HG03520 (cell line): ENCODE measurements around the gene CHD6.

ENCODE experiments used
- ATAC-seq: cut with Tn5 transposase; IDR thresholded peaks from one replicate; pipeline ENCODE4 v1.9.1; 2021; ENCODE audit warnings: mild to moderate bottlenecking, moderate library complexity; ENCODE audit not compliant: unreplicated experiment

The CHD6 gene

DNA sequence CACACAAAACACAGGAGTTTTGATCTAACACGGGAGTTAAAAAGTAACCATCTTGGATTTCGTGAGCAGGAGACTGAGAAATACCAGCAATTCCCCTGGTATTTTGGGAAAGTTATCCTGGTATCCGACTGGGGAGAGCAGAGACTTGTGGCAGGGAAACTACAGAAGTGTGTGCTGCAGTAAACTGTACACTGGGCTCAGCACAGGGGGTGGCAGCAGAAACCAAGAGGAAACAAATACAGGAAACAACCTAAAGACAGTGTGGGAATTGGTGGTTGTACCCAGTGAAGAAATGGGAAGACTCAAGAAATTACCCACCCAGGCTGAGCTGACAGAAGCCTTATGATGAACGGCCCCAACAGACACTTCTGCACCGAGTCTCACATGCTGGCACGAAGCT is 109.8 kb downstream of the CHD6 start:
- no peak for ATAC-seq

DNA sequence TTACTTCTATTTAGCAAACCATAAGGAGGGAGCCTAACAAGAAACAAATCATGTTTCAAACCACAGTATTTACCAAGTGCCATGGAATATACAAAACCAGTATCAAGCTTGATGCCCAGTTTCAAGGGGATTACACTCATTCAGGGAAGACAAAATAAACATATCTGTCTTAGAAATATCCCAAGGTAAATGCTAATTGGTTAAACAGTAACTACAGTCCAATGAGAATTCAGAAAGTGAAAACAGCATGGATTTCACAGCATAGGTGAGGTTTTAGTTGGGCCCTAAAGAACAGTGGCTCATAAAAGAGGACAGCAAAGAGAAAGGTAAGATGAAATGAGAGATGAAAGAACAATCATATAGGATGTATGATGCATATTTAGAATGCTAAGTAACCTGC is 110.3 kb downstream of the CHD6 start:
- no peak for ATAC-seq

DNA sequence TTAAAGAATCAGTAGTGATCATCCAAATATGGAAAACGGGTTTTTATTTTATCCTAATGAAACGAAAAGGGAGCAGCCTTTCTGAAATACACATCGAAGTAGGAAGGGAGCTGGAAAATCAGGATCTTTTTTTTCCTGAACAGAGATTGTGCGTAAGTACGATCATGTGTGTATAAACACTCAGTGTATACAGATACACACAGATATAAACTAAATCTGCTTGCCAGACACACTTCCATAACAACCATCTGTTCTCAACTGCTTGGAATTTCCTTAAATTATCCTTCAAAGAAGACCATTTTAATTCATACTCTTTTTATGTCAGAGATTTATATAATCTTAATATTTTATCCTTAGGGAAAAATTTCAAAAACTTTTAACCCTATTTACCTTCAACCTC is 110.7 kb downstream of the CHD6 start:
- ATAC-seq: no peak

DNA sequence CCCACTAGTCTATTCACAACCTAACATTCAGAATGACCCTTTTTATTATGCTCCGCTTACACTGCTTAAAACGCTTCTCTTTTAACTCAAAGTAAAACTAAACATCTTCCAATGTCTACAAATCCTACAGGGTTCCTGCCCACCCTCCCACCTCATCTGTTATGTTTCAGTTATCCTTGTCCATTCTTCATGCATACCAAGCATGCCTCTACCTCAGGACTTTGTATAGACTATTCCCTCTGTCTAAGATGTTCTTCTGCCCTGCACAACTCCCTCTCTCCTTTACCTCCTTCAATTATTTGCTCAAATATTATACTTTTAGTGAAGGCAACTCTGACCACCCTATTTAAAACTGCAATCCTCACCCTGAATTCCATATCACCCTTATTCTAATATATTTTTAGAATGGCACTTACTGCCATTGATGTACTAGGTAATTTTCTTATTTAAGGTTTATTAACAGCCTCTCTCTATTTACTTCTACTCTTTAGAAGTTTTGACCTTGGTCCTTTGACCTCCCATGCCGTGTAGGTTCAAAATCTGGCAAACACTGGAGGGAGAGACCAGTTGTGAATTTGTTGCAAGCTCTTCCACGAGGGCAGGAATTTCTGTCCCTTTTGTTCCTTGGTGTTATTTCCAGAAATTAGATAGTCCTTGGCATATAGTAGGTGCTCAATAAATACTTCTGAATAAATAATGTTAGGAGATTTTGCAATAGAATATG is 111.8 kb downstream of the CHD6 start:
- no peak for ATAC-seq

DNA sequence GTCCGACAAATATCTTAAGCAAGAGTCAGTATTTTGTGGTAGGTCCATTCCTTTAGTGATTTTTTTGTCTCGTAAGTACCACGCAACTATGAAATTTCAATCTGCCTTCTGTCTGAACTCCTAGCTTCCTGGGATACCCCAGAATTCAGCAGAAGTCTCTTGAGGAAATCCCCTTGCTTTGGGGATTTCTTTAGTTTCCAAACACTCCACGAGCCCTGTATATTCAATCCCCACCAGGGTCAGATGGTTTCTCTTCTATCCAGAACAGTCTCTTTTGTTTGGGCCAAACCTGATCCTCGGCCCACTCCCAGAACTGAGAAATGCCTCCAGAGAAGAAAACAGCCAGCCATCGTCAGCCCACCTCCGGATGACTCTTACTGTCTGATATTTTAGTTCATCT is 113.0 kb downstream of the CHD6 start:
- ATAC-seq: no peak

DNA sequence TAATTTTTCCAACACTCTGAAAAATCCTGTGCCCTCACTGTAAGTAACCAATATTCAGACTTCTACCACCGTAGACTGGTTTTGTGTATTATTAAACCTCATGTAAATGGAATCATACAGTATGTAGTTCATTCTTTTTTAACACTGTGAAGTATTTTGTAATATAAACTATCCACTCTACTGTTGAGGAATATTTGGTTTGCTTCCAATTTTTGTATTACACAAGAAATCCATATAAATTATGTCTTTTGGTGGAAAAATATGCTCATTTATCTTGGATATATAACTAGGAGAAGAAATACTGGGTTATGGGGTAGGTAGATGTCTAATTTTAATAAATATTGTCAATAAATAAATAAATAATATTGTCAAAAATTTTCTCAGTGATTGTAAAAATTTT is 116.8 kb downstream of the CHD6 start:
- ATAC-seq: no peak

DNA sequence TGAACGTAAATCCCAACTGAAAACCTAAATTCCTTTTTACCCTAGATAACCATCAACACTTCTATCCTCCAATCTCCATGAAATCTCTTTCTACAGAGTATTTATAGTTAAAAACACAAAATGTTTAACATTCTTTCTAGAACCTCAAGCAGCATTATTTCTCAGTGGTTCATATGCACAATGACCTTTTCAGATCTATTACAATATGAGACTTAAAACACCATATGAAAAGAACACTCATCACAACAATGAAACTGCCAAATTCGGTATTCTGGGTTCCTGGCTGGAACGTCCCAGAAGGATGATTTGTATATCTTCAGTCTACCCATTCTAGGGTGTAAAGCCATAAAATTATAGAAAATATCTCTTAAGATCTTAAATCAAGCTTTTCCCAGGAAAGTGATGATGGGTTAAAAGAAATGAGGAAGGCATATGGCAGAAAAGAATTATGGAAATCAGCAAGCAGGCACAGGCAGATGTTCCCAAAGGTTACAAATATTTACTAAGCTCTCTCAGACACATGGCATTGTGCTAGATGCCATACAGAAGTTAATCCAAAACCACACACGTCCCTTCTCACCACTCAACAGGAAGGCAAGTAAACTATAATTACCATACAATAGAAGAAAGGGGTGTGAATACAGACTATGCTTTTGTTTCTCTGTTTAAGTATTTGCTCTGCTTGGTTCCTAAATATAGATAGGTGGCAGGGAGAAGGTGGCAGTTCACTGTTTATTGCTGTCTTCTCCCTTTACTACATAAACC is 118.0 kb downstream of the CHD6 start:
- ATAC-seq: no peak

DNA sequence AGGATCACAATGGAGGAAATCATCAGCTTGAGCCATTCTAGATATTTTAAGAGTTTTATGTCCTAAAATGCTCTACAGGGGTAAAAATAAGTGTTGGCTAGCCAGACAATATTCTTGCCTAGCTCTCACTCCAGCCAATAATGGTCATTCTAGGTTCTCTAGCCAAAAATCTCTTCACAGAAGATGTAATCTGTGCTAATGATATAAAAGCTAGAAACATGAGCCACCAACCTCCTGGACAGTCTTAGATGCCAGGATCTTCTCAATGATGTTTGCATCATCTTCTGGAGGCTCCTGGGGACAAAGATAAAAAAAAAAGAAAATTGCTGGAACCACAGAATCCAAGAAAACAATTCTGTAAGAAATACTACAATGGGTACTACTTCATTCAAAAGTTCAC is 119.1 kb downstream of the CHD6 start:
- ATAC-seq: no peak

DNA sequence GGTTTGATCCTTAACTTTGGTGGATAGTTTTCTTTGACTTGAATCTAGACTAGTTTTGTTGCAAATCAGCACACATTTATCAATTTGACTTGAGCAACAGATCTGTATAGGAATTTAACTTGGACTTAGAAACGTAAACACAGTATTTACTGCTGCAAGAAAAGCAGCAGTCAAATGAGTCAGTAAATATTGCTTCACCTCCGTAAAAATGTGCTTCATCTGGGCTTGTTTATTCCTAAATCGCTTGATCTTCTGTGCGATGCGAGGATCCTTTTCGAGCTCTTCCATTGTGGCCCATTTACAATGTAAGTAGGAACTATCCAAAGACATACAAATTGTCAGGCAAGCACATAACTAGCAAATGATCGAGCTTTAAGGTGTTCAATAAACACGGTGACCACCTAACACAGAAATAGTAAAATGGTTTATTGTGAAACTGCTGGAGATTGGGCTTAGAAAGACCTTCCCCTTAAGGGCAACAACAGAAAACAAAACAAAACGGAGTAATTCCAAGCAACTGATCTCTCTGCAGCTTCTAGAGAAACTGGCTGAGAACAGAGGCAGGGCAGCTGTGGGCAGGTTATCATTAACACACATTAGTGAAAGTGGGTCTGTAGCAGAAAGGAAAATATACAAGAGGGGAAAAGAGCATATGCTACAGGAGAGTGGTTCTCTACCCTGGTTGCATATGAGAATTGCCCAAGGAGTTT is 120.8 kb downstream of the CHD6 start:
- ATAC-seq: no peak

DNA sequence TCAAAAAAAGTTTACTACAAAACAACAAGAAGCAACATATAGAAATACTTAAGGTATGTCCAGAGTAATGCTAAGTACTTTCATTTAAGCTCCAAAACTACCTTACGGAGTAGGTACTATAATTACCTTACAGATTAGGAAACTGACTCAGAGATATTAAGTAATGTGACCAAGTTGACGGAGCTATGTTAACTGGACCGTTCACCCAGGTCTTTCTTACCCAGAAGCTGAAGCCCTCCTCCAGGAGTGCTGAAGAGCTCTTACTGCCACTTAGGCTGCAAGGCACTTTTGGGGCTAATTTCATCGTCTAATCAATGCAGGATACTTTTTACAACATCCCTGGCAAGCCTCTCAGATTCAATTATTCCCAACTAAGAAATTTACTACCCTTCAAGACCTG is 123.7 kb downstream of the CHD6 start:
- ATAC-seq: no peak

DNA sequence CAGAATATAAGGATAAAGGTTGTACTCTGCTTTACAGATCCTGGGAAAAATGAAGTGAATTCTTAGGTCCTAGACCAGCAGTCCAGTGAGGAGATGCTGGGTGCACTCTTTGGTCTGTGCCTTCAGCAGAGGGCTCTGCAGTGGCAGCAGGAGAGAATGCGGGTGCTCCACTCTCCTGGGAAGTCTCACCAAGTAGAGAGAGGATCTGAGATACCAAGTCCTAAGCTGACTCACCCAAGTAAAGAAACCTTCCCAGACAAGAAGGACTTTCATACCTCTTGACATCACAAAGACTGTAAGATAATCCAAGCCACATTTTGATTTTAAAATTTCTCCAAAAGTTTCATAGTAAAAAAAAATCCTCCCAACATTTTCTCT is 134.6 kb downstream of the CHD6 start:
- ATAC-seq: no peak

DNA sequence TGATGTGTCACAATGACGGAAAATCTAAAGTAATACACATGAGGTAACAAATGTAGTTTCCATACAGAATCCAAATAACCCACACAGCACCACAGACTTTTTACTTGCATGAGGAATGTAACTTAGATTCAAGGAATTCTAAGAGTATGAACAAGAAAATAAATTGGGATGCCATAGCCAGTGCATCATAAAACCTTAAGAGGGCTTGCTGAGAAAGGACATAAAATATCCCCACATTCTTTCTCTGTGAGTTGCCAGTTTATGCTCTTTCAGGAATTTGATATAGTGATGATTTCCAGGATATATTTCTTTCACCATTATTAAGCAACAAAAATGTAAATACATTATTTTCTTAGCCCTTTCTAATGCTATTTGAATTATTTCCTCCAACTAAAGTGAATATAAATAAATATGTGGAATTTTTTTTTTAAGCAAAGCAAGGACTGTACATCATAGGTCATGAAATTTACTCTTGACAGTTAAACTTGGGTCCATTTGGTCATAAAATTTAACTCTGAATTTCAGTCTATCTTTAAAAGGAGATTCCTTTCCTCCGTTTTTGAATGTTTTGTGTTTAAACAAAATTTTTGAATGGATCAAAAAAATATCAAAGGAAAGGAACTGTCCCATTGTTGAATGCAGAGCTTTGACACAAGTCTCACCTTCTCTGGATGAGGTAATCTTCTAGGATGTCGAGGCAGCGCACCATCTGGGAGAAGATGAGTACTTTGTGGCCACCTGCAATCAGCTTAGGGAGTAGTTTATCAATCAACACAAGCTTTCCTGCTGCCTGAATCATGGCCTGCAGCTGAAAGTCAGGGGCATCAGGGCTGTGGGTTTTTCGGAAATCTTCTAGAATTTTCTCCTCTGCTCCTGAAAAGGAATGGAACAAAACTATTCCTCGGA is 135.3 kb downstream of the CHD6 start:
- ATAC-seq: no peak

DNA sequence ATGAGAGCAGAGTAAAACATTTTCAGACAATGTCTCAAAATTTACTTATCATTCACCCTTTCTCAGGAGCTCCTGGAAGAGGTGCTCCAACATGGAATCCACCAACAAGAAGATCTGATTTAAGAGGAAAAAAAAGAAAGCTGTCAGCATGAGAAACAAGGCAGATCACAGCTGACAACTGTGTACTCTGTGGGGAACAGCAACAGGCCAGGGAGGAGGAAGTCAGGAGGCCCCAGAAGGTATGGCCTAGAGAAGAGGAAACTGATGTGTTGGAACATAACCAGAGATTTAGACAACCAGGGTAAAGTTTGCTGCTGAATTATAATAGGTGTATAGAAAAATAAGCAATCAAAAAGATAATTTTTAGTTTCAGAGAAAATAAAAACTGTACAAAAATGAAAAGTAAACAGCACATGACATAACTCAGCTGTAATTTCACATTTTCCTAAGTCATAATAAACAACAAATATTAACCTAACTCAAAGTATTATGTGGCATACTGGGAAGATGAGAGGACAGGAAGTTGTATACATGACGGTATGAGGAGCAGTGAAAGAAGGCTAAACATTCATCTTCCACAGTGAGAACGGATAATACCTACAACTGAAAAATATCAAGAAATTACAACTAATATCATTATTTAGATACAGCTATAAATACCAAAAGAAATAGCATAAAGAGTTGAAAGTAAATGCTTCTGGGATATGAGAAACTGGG is 138.0 kb downstream of the CHD6 start:
- ATAC-seq: no peak

DNA sequence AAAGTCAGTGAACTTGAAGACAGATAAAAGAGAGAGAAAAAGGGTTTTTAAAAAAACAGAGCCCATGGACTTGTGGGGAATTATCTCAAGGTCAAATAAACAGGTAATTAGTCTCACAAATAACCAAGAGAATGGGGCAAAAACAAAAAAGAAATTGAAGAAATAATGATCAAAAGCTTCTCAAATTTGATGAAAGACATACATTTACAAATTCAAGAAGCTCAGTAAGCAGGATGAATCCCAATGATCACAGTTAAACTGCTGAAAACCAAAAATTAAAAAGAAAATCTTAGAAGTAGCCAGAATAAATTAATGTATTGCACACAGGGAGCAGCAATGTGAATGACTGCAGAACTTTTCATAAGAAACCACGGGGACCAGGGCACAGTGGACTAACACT is 139.1 kb downstream of the CHD6 start:
- no peak for ATAC-seq

DNA sequence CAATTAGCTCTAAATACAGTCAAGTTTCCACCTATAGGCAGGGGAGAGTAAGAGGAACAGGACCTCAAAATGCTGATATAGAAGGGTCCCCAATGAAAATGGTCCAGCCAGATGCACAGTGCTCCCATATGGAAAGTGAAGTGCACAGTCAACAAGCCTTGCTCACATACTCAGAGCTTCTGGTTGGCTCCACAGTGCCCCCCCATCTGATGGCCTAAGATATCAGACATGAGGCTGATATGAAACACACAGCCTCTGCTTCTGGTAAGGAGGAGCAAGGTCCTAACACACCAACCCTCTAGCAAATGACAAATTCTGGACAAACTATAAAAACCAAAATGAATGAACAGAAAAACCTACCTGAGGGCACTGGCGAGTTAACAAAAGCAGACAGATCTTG is 140.2 kb downstream of the CHD6 start:
- ATAC-seq: no peak

DNA sequence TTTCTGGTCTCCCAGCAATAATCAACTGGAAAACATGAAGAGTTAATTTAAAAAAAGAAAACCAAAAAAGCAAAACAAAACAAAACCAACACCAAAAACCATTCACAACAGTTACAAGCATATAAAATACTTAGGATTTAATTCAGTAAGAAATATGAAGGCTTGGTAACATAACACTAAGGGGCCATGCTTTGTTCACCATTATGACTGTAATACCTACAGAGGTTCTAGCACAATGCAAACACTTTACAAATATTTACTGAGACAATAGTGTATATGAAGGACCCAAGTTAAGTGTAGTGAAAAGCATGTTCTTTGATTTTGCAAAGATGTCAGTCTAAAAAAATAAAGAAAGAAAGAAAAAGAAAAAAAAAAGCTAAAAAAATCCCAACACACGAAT is 141.7 kb downstream of the CHD6 start:
- no peak for ATAC-seq

DNA sequence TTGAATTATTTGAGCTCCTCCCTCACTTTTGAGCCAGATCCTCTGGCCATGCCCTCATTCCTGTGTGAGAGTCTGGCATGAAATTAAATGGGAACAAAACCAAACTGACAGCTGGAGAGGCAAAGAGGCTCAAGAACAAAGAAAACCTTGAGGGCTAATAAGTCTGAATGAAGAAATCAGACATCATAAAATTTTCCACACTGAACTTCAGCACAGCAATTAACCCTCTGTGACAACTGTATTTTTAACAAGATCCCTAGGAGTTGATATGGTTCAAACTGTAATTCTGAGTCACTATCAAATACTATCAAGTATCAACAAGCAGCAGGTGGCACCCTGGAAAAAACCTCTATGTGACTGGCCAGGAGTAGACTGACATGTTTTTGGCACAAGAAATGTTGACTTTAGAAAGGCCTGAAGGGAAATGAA is 142.2 kb downstream of the CHD6 start:
- no peak for ATAC-seq

DNA sequence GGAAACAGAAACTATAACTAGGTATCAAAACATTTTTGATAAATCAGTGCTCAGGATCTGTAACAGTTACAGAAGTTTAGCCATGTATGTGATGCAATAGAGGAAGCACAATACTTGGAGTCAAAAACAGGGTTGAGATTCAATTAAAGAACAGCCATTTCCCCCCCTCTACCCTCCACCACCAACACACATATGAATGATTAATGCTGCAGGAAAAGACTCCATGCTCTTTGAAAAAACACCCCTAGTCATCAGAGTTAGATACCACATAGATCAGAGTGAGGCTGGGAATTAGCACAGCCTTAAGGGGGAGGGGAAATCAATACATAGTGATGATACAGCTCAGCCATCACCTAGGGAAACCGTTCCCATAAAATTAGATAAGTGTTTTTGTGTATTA is 142.7 kb downstream of the CHD6 start:
- no peak for ATAC-seq

DNA sequence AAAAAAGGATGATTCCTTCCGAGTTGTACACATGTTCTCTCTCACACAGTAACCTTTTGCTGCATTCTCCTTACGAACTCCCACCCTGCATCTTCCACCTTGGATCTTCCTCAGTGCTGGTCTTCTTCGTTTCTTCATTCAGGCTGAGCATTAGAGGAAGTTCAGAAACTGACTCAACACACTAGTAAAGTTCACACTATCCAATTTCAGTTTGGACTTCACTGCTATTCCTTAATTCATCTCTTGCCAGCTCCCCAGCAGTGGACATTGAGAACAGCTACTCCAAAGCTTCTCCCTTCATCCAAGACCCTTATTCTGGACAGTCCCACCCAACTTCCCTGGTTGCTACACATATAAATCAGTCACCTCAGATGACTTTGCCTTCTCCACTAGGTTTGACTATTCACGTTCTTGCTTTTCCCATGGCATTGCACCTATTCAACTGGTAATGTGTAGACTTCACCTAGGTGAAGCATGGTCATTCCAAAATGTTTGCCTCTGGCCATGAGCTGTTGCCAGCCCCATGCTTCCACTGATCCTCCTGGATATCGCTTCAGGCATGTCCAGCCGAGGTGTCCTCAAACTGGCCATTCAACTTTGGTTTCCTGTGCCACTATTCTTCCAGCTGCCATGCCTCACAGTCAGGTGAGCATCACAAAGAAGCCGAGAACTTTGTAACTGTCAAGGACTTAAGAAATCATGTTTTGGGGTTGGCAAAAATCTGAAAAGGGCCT is 147.6 kb downstream of the CHD6 start:
- no peak for ATAC-seq

DNA sequence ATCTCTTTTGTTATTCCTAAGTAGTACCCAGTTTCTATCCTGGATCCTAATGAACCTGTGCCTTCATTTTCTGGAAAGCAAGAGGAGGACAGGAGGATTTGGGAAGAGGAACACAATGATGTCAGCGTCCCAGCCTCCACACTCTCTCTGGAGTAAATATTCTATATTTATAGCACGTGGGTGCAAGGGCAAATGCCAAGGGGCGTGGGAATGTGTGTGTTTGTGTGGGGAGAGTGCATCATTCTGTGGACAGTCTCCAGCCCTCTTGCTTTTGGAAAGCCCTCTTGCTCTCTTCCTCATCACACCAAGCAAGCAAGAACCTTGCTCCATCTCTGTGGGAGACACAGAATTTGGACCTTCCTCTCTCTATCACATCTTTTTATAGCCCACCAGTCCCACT is 148.3 kb downstream of the CHD6 start:
- no peak for ATAC-seq
